HepG2 (cell line): Measurements from ENCODE around the gene KBTBD13.

ENCODE experiments used
- CREM ChIP-seq, 2 experiments: sonication (generic) in 1 of 2; formaldehyde crosslinking in 1 of 2; IDR thresholded peaks; 2 replicates each; pipeline versions ENCODE4 v1.4.0 to v1.6.1; 2016 to 2020; ENCODE audit warnings: antibody characterized with exemption in 1 of 2, mild to moderate bottlenecking in 1 of 2, missing genetic modification reagents in 1 of 2
- EZH2 ChIP-seq: conservative IDR thresholded peaks from 2 replicates; pipeline ENCODE4 v1.6.1; 2012; ENCODE audit warnings: mild to moderate bottlenecking, low read depth, low read length, moderate library complexity
- POLR2A ChIP-seq, 2 experiments: IDR thresholded peaks; 2 replicates each; pipeline ENCODE4 v1.6.1; 2011; ENCODE audit warnings: low read depth in 2 of 2, low read length in 2 of 2, mild to moderate bottlenecking in 1 of 2, moderate library complexity in 1 of 2; ENCODE audit not compliant: insufficient read depth in 1 of 2
- RFX5 ChIP-seq: IDR thresholded peaks from 2 replicates; pipeline ENCODE4 v1.6.1; 2011; ENCODE audit warnings: low read depth, low read length, improper control_type of control experiment

- TF ChIP-seq CREM (IDR thresholded peaks at IDR 0.05) = no peak
- TF ChIP-seq CREM (CRISPR knock-in tag; IDR thresholded peaks at IDR 0.05) = no peak
- no peak for TF ChIP-seq RFX5
- no peak for TF ChIP-seq EZH2
- TF ChIP-seq POLR2A (IDR thresholded peaks at IDR 0.05; ENCODE audit: insufficient read depth in 1 of 2, low read depth in 2 of 2, low read length in 2 of 2) = no peak
Observed at GRCh38 chr15:65067645-65068402, 8.7 kb upstream of the KBTBD13 start, which contains the start of gene RASL12.
